HG03039 (cell line): ENCODE results near the gene CNN2.
A peak's percentile ranks its signal among the peaks of the same experiment; 100 is the strongest.
"Not testable (repeated sequence)": the region's sequence is repeated elsewhere in the genome, so short reads cannot be mapped to it uniquely, and the experiment has no call there.

Experiments used
- ATAC-seq: cut with Tn5 transposase; IDR thresholded peaks from one replicate; pipeline ENCODE4 v1.9.1; 2021; ENCODE audit warnings: mild to moderate bottlenecking, moderate library complexity; ENCODE audit not compliant: unreplicated experiment

The CNN2 gene

GRCh38 chr19:1010586-1011510, 15.6 kb upstream of the CNN2 start:
- ATAC-seq = no peak

- ATAC-seq = no peak
Measured at GRCh38 chr19:1011831-1012333, 14.5 kb upstream of the CNN2 start.

- ATAC-seq = no peak
Measured at GRCh38 chr19:1012334-1012733, 14.1 kb upstream of the CNN2 start.

GRCh38 chr19:1013218-1013617, 13.2 kb upstream of the CNN2 start:
- no peak for ATAC-seq

- no peak for ATAC-seq
Measured at GRCh38 chr19:1014161-1015060, 12.0 kb upstream of the CNN2 start.

- no peak for ATAC-seq
Measured at GRCh38 chr19:1015061-1015781, 11.2 kb upstream of the CNN2 start.

- no peak for ATAC-seq
Measured at GRCh38 chr19:1015782-1016646, 10.4 kb upstream of the CNN2 start.

- ATAC-seq = no peak
Measured at GRCh38 chr19:1016647-1017114, 9.7 kb upstream of the CNN2 start.

- ATAC-seq = no peak
Measured at GRCh38 chr19:1017115-1017905, 9.1 kb upstream of the CNN2 start.

- ATAC-seq = no peak
Measured at GRCh38 chr19:1017906-1018305, 8.5 kb upstream of the CNN2 start.

GRCh38 chr19:1018393-1018792, 8.0 kb upstream of the CNN2 start:
- ATAC-seq = no peak

- no peak for ATAC-seq
Measured at GRCh38 chr19:1018932-1019615, 7.3 kb upstream of the CNN2 start.

GRCh38 chr19:1019616-1019961, 6.8 kb upstream of the CNN2 start:
- ATAC-seq = no peak

GRCh38 chr19:1019980-1020867, 6.2 kb upstream of the CNN2 start:
- ATAC-seq = no peak

- ATAC-seq = peak; percentile 70
Measured at GRCh38 chr19:1020868-1021425, 5.5 kb upstream of the CNN2 start, which contains the start of gene TMEM259. Gene TMEM259 (minus strand): TSS chr19:1021123. CDS start chr19:1020996, 127 bp downstream.

- not testable (repeated sequence) for ATAC-seq
Measured at GRCh38 chr19:1023883-1024188, 2.6 kb upstream of the CNN2 start.

- ATAC-seq = not testable (repeated sequence)
Measured at GRCh38 chr19:1025080-1025479, 1.3 kb upstream of the CNN2 start.
